ENCODE results near the gene IRAK2.
"Not testable (repeated sequence)": the region's sequence is repeated elsewhere in the genome, so short reads cannot be mapped to it uniquely, and the experiment has no call there.

The IRAK2 gene, protein sequence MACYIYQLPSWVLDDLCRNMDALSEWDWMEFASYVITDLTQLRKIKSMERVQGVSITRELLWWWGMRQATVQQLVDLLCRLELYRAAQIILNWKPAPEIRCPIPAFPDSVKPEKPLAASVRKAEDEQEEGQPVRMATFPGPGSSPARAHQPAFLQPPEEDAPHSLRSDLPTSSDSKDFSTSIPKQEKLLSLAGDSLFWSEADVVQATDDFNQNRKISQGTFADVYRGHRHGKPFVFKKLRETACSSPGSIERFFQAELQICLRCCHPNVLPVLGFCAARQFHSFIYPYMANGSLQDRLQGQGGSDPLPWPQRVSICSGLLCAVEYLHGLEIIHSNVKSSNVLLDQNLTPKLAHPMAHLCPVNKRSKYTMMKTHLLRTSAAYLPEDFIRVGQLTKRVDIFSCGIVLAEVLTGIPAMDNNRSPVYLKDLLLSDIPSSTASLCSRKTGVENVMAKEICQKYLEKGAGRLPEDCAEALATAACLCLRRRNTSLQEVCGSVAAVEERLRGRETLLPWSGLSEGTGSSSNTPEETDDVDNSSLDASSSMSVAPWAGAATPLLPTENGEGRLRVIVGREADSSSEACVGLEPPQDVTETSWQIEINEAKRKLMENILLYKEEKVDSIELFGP

DNA sequence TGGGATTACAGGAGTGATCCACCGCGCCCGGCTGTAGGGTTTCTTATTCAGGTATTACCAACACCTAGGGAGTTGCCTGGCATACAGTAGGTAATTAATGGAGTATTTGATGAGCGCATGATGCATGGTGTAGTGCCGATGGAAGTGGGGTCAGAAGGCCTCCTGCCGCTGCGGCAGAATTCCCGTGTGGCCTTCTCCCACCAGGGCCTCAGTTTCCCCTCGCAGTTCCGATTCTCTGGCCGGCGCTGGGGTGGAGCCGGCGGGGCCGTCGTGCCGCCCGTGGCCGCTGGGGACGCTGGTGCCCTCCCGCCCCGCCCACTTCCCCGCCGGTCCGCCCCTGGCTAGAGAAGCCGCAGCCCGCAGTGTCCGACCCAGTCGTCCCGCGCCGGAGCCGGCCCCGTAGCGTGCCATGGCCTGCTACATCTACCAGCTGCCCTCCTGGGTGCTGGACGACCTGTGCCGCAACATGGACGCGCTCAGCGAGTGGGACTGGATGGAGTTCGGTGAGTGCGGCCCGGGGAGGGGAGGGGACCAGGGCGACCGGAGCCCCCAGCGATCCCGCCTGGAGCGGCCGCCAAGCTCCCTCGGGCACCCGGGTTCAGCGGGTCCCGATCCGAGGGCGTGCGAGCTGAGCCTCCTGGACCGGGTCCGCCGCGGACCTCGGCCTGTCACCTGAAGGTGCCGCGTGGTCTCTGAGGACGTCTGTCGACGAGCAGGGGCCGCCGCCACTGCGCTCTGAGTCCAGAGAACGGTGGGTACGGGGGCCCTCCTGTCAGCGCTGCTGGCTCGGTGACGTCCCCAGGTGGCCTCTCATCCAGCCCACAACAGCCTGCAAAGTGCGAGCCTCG lies at the start of gene IRAK2:
IRAK2 (plus strand) TSS at position 374 of the 848 bp plus-strand sequence; CDS start at position 410, 36 bp downstream.
- peak in 46 of 51 donors; percentile 13 to 85 (median 54) for DNase-seq

DNA sequence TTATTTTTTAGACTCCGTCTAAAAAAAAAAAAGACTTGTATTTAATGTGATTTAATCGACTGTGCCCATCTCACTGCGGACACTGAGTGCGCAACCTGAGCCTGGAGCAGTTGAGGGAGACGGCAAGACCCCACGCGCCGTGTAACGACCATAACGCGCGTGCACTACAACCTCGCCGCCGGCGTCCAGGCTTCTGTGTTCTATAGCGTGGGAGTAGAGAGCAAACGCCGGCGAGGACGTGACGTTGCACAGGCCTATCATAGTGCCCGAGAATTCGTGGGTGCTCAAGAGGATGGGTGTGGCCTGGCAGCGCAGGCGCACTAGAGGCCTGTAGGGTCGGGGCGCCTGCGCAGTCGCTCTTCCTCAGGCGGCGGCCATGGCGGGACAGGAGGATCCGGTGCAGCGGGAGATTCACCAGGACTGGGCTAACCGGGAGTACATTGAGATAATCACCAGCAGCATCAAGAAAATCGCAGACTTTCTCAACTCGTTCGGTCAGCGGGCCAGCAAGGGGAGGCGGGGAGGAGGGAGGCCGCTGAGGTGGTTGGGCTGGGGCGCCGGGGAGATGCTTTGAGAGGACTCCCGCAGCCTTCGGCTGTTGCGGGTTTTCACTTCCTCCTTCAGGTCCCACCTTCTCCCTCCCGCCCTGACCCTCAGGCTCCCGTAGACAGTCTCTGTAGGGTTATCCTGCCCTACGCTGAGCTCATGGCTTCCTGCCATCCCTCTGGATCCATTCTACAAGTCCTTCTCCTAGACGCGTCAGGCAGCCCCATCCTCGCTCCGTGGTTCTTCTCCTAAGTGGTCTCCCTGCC lies 49.2 kb upstream of the IRAK2 start, which contains the start of gene BRK1:
BRK1 (plus strand) TSS at position 350 of the 812 bp plus-strand sequence; CDS start at position 377, 27 bp downstream.
- DNase-seq: peak; percentile 52 to 96 (median 88)

DNA sequence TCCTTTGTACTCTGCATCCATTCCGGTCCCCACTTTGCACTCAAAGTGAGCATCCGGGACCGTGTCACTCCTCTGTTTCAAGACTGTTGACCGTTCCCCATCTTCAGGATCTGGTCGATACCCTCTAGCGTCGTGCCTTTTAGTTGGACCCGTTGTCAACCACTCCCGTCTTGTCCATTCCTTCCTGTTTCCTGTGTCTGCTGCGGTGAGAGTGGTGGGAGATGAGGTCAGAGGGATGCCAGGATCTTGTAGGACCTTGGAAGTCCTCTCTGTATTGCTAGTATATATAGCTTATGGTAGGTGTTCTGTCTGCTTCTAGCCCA lies 48.6 kb upstream of the IRAK2 start:
- peak in 1 of 51 donors; percentile 60 for DNase-seq

DNA sequence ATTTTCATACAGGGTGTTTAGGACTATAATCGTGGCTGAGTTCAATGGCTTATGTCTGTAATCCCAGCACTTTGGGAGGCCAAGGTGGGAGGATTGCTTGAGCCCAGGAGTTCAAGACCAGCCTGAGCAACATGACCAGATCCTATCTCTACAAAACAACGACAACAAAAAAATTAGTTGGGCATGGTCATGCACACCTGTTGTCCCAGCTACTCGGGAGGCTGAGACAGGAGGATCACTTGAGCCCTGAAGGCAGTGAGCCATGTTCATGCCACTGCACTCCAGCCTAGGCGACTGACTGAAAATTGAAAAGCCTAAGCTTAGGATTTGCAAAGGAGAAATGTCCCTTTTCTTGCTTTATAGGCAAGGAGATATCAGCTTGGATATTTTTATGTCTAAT lies 47.8 kb upstream of the IRAK2 start:
- DNase-seq: no peak

DNA sequence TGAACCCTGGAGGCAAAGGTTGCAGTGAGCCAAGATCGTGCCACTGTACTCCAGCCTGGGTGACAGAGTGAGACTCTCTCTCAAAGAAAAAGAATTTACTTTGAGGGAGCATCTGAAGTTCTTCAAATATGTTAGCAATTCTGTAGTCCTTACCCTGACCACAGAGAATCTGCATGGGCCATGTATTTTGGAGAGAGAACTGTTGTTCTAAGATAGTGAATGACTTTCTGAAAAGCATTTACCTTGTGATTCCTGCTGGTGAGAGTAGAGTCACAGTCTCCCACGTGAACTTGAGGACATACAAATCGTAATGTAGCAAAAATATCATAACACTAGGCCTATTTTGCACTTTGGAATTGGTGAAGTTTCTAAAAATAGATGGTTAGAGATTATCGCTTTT lies 45.3 kb upstream of the IRAK2 start:
- no peak for DNase-seq

DNA sequence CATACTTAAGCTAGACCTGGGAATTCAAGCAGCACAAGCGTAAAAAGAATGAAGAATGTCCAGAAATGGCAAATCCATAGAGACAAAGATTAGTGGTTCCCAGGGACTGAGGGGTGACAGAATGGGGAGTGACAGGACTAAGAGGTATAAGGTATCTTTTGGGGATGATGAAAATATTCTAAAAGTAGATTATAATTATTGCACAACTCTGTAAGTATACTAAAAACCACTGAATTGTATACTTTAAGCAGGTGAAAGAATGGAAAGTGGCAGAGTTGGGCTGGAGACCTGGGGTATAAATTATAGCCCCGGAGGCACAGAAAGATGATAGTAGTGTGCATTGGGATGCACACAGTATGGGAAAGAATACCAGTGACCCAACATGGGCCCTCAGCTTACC lies 43.7 kb upstream of the IRAK2 start:
- DNase-seq: no peak

DNA sequence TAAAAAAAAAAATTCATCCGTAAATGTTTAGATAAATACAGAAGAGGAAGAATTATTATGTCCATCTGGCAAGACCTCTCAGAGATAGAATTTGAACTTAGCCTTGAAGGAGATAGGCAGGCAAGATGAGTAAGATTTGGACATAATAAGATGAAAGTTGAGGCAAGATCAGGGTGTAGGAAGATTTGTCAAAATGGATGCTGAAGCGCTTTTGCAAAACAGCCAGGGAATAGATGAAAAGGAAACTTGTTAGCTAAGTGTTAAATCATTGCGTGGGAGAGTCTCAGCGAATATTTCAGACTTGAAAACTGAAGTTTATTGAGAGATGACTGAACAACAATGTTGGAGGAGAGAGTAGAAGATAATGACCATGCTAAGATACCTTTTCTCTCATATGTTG lies 42.0 kb upstream of the IRAK2 start:
- DNase-seq: no peak

DNA sequence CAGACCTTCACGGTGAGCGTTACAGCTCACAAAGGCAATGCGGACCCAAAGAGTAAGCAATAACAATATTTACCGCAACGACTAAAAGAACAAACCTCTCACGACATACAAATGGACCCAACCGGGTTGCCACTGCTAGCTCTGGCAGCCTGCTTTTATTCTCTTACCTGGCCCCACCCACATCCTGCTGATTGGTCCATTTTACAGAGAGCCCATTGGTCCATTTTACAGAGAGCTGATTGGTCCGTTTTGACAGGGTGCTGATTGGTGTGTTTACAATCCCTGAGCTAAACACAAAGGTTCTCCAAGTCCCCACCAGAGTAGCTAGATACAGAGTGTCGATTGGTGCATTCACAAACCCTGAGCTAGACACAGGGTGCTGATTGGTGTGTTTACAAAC lies 28.8 kb upstream of the IRAK2 start:
- not testable (repeated sequence) for DNase-seq

DNA sequence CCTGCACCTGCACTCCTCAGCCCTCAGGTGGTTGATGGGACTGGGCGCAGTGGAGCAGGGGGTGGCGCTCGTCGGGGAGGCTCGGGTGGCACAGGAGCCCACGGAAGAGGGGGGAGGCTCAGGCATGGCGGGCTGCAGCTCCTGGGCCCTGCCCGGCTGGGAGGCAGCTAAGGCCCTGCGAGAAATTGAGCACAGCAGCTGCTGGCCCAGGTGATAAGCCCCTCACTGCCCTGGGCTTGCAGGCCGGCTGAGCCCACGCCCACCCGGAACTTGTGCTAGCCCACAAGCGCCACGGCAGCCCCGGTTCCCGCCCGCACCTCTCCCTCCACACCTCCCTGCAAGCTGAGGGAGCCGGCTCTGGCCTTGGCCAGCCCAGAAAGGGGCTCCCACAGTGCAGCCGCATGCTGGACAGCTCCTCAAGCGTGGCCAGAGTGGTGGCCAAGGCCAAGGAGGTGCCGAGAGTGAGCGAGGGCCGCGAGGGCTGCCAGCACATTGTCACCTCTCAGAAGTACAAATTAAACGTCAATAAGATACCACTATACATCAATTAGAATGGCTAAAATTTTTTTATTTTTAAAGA lies 28.2 kb upstream of the IRAK2 start:
- DNase-seq: no peak

DNA sequence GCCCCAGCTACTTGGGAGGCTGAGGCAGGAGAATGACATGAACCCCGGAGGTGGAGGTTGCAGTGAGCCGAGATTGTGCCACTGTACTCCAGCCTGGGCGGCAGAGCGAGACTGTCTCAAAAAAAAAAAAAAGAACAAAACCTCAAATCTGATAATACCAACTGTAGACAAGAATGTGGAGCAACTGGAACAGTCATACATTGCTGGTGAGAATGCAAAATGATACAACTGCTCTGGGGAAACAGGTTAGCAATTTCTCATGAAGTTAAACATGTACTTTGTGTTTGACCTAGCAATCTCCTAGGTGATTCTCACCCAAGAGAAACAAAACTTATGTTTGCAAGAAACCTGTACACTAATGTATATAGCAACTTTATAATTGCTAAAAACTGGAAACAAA lies 27.5 kb upstream of the IRAK2 start:
- no peak for DNase-seq

DNA sequence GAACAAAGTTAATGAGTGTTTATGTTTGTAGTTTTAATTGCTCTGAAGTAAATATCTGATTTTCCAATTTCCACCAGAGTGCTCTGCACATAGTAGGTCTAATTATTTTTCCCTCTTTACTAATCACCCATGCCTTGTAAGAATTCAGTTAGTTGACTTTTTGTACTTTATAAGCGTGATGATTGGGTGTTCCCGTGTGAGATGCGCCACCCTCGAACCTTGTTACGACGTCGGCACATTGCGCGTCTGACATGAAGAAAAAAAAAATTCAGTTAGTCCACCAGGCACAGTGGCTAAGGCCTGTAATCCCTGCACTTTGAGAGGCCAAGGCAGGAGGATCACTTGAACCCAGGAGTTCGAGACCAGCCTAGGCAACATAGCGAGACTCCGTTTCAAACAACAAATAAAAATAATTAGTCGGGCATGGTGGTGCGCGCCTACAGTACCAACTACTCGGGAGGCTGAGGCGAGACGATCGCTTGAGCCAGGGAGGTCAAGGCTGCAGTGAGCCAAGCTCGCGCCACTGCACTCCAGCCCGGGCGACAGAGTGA lies 23.6 kb upstream of the IRAK2 start:
- DNase-seq: no peak

DNA sequence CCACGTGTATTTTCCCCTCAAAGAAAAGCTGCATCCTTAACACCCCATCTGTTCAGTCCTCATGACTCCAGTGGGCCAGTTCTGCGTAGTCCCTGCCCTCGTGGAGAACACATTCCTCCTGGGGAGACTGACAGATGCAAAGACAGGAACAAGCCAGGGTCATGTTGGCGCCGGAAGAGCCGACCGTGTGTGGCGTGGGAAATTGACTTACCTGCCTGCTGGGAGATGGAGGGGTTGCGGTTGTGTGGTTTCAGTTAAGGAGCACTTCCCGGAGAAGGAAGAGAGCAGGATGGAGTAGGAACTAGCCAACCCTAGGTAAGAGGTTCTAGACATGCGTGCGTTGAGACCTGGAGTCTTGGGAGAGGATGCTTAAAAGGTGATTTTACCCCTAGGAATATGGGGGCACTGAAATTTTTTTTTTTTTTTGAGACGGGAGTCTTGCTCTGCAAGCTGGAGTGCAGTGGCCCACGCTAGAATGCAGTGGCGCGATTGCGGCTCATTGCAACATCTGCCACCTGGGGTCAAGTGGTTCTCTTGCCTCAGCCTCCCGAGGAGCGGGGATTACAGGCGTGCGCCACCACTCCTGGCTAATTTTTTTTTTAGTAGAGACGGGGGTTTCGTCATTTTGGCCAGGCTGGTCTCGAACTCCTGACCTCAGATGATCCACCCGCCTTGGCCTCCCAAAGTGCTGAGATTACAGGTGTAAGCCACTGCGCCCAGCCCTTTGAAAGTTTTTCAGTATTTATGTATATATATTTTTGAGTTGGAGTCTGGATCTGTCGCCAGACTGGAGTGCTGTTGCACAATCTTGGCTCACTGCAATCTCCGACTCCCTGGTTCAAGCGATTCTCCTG lies 21.8 kb upstream of the IRAK2 start:
- no peak for DNase-seq

DNA sequence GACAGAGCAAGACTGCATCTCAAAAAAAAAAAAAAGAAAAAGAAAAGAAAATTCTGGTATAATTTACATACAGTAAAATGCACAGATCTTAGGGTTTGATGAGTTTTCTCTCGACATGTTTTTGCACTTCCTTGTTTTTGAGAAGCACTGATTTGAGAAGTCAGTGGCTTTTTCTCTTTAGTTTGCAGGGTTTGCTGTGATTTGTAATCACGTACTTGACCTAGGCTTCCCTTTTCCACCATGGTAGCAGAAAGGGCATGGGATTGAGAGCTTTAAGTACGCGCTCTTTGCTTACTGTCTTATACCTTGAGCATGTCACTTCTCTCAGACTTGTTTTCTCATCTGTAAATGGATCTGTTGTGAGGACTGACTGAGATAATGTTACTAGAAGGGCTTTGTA lies 19.0 kb upstream of the IRAK2 start:
- no peak for DNase-seq

DNA sequence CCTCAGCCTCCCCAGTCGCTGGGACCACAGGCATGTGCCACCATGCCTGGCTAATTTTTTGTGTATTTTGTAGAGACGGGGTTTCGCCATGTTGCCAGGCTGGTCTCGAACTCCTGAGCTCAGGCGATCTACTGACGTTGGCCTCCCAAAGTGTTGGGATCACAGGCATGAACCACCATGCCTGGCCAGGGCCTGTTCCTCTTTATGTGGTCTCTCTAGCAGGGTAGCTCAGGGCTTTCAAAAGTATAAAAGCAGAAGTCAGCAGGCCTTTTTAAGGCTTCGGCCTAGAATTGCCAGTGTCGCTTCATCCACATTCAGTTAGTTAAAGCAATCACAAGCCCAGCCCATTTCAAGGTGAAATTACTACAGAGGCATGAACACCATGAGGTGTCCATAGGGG lies 15.5 kb upstream of the IRAK2 start:
- no peak for DNase-seq

DNA sequence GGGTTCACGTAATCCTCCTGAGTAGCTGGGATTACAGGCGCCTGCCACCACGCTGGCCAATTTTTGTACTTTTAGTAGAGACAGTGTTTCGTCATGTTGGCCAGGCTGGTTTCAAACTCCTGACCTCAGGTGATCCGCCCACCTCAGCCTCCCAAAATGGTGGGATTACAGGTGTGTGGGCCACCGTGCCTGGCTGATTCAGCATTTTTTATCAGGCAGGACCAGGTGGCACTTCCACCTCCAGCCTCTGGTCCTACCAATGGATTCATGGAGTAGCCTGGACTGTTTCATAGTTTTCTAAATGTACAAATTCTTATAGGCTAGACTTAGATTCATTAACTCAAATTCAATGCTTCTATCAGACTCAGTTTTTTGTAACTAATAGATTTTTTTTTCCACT lies 13.7 kb upstream of the IRAK2 start:
- no peak for DNase-seq

DNA sequence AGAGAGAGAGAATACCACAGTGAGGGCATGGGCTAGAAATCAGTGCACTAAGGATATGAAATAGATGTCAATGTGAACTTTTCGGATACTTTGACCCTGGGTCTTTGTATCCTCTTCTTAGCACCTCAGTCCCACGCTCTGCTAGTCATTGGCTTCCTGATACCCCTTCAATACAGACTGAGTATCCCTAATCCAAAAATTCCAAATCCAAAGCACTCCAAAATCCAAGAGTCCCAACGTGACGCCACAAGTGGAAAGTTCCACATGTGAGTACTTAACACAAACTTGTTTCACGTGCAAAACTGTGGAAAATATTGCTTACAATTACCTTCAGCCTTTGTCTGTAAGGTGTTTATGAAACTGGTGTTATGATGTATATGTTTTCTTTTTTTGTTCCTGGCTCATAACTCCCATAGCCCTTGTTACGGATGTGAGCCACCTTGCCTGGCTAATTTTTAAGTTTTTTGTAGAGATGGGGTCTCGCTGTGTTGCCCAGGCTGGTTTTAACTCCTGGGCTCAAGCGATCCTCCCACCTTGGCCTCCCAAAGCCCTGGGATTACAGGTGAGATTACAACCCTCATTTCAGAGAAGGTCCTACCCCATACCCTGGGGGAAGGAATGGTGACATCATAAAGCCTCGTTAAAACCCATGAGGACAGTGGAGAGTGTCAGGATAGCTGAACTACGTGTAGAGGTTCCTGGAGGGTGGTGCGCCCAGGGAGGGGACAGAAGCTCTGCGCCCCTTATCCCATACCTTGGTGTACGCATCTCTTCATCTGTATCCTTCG lies 10.2 kb upstream of the IRAK2 start:
- no peak for DNase-seq

DNA sequence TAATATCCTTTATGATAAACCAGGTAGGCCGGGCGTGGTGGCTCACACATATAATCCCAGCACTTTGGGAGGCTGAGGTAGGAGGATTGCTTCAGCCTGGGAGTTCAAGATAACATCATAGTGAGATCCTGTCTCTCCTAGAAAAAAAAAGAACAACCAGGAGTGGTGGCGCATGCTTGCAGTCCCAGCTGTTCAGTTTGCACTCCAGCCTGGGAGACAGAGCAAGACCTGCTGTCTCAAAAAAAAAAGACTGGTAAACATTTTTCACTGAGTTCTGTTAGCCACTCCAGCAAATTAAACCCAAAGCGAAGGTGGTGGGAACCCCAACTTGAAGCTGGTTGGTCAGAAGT lies 9.6 kb upstream of the IRAK2 start:
- DNase-seq: no peak

DNA sequence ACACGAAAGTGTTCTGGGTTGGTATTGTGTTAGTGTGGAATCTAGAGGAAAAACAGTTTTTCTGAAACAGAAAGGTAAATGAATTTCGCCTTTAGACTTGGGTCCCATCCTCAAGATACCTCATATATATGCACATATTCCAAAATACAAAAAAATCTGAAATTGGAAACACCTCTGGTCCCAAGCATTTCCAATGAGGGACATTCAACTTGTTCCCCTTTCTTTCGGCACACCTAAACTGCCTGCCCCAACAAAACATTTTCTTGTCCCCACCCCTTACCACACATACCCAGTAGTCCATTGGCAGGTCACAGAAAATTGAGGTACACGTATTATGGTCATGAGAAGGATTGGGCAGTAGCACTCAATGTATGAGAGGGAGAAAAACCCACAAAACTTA lies 9.1 kb upstream of the IRAK2 start:
- DNase-seq: no peak

DNA sequence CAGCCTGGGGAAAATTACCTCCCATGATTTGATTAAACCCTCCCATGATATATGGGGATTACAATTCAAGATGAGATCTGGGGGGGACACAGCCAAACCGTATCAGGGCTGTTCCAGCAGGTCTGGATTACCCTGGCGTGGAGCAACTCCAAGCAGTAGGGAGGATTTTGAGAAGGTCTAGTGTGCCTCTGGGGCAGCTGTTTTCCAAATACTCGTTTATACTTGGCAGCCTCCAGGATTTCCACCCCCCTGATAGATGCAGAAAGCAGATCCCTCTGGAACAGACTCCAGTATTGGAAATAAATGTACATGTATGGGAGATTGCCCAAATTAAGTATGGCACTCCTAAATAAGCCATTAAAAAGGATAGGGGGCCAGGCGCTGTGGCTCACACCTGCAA lies 7.7 kb upstream of the IRAK2 start:
- DNase-seq: no peak

Measured in hypothalamus (tissue), 51 donors.